GM08714 (cell line): ENCODE measurements around the gene MMP1.

Source experiments
- H3K4me3 ChIP-seq: fragments of 200-500 bp; sonication (Bioruptor generic); 2 replicates; pipeline ENCODE4 v1.5.1; 2014; ENCODE audit warnings: mild to moderate bottlenecking, low read length, inconsistent platforms
- ZNF274 ChIP-seq: IDR thresholded peaks from 2 replicates; pipeline ENCODE4 v1.6.1; 2012; ENCODE audit warnings: mild to moderate bottlenecking, low read depth, low read length

Gene MMP1

DNA sequence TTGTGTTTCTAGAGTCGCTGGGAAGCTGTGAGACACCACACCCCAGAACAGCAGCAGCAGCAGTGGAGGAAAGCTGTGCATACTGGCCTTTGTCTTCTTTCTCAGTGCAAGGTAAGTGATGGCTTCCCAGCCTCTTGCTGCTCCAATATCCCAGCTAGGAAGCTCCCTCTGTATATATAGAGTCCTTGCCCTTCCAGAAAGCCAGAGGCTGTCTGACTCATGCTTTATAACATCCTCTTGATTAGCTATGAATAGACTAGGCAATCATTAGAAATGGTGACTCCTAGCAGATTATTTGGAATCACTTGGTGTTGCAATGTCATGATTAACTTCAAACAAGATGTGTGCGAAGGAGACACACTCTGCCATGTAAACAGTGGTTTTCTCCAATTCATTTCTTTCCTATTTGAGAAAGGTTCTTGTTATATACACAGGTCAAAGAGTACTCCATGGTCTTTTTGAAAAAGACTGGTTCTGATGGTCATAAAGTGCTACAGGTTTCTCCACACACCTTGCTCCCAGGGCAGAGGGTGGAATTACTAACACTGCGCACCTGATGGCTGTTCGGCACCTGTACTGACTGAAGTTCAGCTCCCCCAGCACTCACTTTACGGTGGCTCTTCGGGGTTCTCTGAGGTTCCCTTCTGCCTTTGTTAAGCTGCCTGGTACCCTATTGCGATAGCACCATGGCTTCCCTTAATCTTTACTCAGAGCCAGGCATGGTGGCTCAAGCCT, at the start of gene MMP1:
Gene MMP1, minus strand, starts transcription at position 149 of the 735 bp plus-strand sequence. Its CDS starts 68 bp downstream, at position 81.
- H3K4me3 ChIP-seq: no peak within 1 kb of the TSS
- no peak for TF ChIP-seq ZNF274

GRCh38 chr11:102846292-102846691, 48.3 kb upstream of the MMP1 start:
- no peak overlapping the region for H3K4me3 ChIP-seq
- no peak for TF ChIP-seq ZNF274

GRCh38 chr11:102843489-102843888, 45.5 kb upstream of the MMP1 start, which contains the start of gene MMP3:
TSS of gene MMP3 (minus strand) at chr11:102843609. CDS start at chr11:102843546, 63 bp downstream.
- TF ChIP-seq ZNF274: no peak
- H3K4me3 ChIP-seq: no peak within 1 kb of the TSS

- H3K4me3 ChIP-seq: no peak overlapping the region
- TF ChIP-seq ZNF274: no peak
Measured at GRCh38 chr11:102842930-102843329, 45.0 kb upstream of the MMP1 start.

- no peak overlapping the region for H3K4me3 ChIP-seq
Measured at GRCh38 chr11:102840018-102840417, 42.1 kb upstream of the MMP1 start.

GRCh38 chr11:102837646-102838045, 39.7 kb upstream of the MMP1 start:
- no peak overlapping the region for H3K4me3 ChIP-seq
- TF ChIP-seq ZNF274: no peak

More at GRCh38 chr11:102840018-102840417, 42.1 kb upstream of the MMP1 start:
- TF ChIP-seq ZNF274: no peak

DNA sequence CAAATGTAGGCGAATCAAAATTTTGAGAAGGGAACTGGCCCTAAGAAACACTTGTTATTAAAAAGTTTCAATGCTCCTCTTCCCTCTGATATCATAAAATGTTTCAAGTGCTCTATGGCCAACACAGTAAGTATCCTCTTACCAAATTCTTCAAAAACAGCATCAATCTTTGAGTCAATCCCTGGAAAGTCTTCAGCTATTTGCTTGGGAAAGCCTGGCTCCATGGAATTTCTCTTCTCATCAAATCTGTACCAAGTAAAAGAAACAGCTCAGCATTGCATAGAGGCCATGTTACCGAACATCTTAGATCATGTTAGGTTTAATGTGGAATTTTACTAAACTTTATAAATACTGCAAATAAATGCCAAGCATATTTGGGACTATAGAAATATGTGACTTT, 39.2 kb upstream of the MMP1 start:
- no peak for TF ChIP-seq ZNF274
- no peak overlapping the region for H3K4me3 ChIP-seq

GRCh38 chr11:102836290-102836875, 38.4 kb upstream of the MMP1 start:
- TF ChIP-seq ZNF274: no peak
- no peak overlapping the region for H3K4me3 ChIP-seq

- TF ChIP-seq ZNF274: no peak
Measured at GRCh38 chr11:102833731-102834130, 35.8 kb upstream of the MMP1 start.

DNA sequence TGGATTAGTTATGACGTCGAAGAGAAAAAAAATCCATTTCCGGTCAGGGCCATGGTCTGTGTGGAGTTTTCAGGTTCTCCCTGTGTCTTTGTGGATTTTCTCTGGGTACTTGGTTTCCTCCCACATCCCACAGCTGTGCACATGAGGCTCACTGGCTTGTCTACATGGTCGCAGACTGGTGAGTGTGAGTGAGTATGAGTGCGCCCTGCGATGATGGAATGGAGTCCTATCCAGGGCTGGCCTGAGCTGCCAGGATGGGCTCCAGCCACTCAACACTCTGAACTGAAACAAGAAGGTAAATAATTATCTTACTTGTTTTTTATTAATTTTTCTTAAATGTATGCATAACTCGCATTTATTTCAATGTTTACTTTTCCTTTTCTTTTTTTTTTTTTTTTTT, 34.7 kb upstream of the MMP1 start:
- no peak overlapping the region for H3K4me3 ChIP-seq

More at GRCh38 chr11:102833731-102834130, 35.8 kb upstream of the MMP1 start:
- H3K4me3 ChIP-seq: no peak overlapping the region

DNA sequence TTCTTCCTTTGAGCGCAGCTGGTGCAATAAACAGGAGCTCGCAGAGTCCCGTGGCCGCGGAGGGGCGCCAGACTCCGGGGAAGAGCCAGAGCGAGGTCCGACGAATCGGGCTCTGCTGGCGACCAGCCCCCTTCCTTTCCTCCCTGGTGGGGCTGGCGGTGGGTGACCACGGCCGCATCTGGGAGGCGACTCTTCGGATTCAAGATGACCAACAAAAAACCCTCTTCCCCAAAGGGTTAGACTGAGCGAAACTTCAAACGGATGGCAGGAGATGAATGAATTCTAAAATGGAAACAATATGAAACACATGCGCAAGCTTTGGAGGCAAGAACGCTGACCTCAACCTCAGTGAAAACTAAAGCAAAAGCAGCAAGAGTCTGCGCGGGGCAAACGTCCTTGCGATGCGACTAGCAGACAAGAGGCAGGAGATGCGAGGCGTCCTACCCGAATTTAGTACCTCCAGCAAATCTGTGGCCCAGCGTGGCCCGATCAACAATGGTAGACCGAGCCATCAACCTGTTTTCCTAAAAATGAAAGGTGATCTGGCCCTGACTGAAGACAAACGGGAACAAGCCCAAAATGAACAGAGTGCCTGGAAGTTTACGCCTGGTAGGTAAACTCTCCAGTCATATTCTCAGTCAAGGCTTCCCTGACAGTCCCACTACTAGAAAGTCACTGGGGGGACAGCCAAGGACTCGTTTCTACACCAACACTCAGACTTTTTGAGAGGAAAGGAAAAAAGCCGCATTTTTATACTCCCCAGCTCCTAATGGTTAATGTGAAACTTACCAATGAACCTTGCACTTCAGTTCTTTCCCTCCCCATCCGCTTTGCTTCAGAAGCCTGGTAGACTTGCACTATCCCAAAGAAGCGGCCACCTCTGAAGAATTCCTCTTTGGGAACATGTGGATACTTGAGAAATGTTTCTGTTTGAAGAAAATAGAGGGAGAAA, 33.8 kb upstream of the MMP1 start:
- H3K4me3 ChIP-seq: no peak overlapping the region
- no peak for TF ChIP-seq ZNF274

More for the DNA sequence above, 34.7 kb upstream of the MMP1 start:
- TF ChIP-seq ZNF274: no peak

DNA sequence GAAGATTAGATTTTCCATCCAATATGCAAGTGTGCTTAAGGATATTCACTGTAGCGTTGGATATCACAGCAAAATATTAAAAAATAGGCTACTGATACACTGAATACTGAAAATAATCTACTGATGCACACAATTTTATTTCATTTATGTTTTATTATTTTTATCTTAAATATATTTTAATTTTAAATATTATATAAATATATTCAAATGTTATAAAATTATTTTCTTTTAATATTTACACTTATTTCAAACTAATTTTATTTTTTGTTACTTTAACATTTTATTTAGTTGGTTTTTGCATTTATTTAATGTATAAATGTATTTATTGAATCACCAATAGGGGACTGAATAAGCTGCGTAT, 33.1 kb upstream of the MMP1 start:
- H3K4me3 ChIP-seq: no peak overlapping the region
- no peak for TF ChIP-seq ZNF274

DNA sequence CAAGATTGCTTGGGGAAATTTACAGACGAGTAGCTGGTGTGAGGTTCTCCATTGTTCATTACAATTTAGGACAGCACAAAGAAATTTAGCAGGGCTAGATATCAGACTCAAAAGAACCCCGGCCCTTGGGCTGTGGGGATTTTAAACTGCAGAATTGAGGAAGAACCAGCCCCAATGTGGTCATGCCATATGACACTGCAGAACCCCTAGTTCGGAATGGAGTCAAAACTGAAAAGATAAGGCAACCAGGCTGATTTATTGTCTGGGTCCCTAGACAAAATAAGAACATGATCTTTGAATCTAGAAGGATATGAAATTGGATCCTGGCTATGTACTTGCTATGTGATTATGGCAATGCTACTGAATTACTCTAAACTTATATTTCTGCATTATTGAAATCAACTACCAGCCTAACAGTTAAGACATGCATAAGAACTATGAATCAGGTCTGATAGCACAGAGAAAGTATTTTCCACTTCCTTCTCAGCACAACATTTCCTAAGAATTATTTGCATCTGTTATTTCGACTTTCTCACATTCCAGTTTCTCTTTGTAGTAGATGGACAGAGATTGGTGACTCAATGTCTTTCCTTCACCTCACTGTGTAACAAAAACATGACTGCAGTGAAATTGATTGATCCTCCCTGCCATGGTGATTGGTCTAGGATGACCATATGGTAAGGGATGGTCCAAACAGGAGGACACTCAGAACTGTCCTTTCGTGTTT, 32.2 kb upstream of the MMP1 start:
- no peak overlapping the region for H3K4me3 ChIP-seq
- no peak for TF ChIP-seq ZNF274
